GM12875 (cell line): ENCODE data around the gene IGSF3.

Experiments
- H3K4me3 ChIP-seq: one replicate; pipeline ENCODE4 v1.5.1; 2011; ENCODE audit warnings: low read depth, low read length, control low read depth
- CTCF ChIP-seq: IDR thresholded peaks from 2 replicates; pipeline ENCODE4 v1.5.1; 2011; ENCODE audit warnings: low read depth, mild to moderate bottlenecking, control low read depth, inconsistent platforms, low read length, moderate library complexity, borderline replicate concordance; ENCODE audit not compliant: insufficient read depth

The IGSF3 gene

GRCh38 chr1:116686723-116687352 is 19.3 kb upstream of the IGSF3 start:
- no peak for TF ChIP-seq CTCF
- H3K4me3 ChIP-seq = no peak overlapping the region

- no peak for TF ChIP-seq CTCF
- H3K4me3 ChIP-seq = no peak overlapping the region
These were observed 18.6 kb upstream of the IGSF3 start for GRCh38 chr1:116686175-116686574.

GRCh38 chr1:116684575-116684974 is 17.0 kb upstream of the IGSF3 start:
- no peak for TF ChIP-seq CTCF
- H3K4me3 ChIP-seq = no peak overlapping the region

GRCh38 chr1:116682641-116683221 is 15.2 kb upstream of the IGSF3 start:
- no peak for TF ChIP-seq CTCF

GRCh38 chr1:116681343-116681899 is 13.9 kb upstream of the IGSF3 start:
- no peak overlapping the region for H3K4me3 ChIP-seq
- no peak for TF ChIP-seq CTCF

More at GRCh38 chr1:116682641-116683221, 15.2 kb upstream of the IGSF3 start:
- no peak overlapping the region for H3K4me3 ChIP-seq

- no peak overlapping the region for H3K4me3 ChIP-seq
- no peak for TF ChIP-seq CTCF
These were observed 13.2 kb upstream of the IGSF3 start for GRCh38 chr1:116680752-116681151.
